Glutamatergic neuron (in vitro differentiated cells): ENCODE results near the gene FAM234B. TPM values are rescaled to one million over a fixed set of nuclear protein-coding genes. Genes with fewer than 3 reads are reported as not detected.

ENCODE experiments used
- DNase-seq: peaks from one replicate; pipeline ENCODE4 v3.0.0; 2022
- H3K27ac Mint-ChIP-seq: one replicate; pipeline ENCODE4 v1.8.0; 2020; ENCODE audit warnings: mild to moderate bottlenecking, mixed read lengths, inconsistent platforms; ENCODE audit not compliant: unreplicated experiment
- H3K27me3 Mint-ChIP-seq: one replicate; pipeline ENCODE4 v1.8.0; 2020; ENCODE audit warnings: mild to moderate bottlenecking, moderate library complexity, mixed read lengths, inconsistent platforms; ENCODE audit not compliant: unreplicated experiment
- H3K36me3 Mint-ChIP-seq: one replicate; pipeline ENCODE4 v1.8.0; 2020; ENCODE audit warnings: mild to moderate bottlenecking, mixed read lengths, inconsistent platforms; ENCODE audit not compliant: unreplicated experiment
- H3K4me1 Mint-ChIP-seq: one replicate; pipeline ENCODE4 v1.8.0; 2020; ENCODE audit warnings: mild to moderate bottlenecking, low read depth, mixed read lengths, inconsistent platforms; ENCODE audit not compliant: unreplicated experiment
- H3K4me3 Mint-ChIP-seq: one replicate; pipeline ENCODE4 v1.8.0; 2020; ENCODE audit warnings: mild to moderate bottlenecking, mixed read lengths, inconsistent platforms; ENCODE audit not compliant: unreplicated experiment
- H3K9me3 Mint-ChIP-seq: one replicate; pipeline ENCODE4 v1.8.0; 2020; ENCODE audit warnings: mild to moderate bottlenecking, moderate library complexity, mixed read lengths, inconsistent platforms; ENCODE audit not compliant: unreplicated experiment
- total RNA-seq: library from RNA; stranded (reverse); fragmentation: NEBNext Ultra II Directional; extraction: Animal tissue kit (Norgen Biotek cat#: 25700); gene quantifications from one replicate; pipeline ENCODE4 v1.2.1, GENCODE V29; 2021; ENCODE audit not compliant: unreplicated experiment
- TF ChIP-seq, protein P1 (sequence below): fragments of 200-600 bp; sonication (generic); IDR thresholded peaks from one replicate; pipeline ENCODE4 v1.5.0; 2021; ENCODE audit not compliant: partially characterized antibody, unreplicated experiment

Gene FAM234B
- total RNA-seq, 1 donor from 2014 or later, result 26.8 TPM

DNA sequence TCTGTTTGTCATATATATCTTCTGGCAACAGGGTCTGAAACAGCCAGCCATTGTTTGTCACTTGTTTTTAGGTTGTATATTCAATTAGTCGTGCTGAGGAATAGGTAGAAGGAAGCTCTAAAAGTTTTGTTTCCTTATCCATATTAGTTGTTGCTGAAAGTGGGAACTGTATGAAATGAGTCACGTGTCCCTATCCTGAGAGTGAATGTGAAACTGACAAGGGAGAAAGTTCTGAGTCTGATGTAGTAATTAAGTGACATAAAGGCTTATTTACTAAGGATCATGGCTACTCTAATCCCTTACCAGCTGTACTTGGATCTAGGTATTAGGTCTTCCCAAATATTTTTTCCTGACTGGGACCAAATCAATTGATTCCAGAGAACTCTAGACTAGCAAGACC is 16.4 kb downstream of the FAM234B start:
- no peak for DNase-seq
- Mint-ChIP-seq H3K9me3 (no peaks in the 10 kb centered on the region), H3K4me1 (peaks cover 17% of the 10 kb centered on the region), H3K27ac (no peak overlapping the region), H3K36me3 (no peaks in the 10 kb centered on the region), H3K4me3 (no peak overlapping the region), H3K27me3 (peaks cover 2% of the 10 kb centered on the region)
- TF ChIP-seq, protein P1, sequence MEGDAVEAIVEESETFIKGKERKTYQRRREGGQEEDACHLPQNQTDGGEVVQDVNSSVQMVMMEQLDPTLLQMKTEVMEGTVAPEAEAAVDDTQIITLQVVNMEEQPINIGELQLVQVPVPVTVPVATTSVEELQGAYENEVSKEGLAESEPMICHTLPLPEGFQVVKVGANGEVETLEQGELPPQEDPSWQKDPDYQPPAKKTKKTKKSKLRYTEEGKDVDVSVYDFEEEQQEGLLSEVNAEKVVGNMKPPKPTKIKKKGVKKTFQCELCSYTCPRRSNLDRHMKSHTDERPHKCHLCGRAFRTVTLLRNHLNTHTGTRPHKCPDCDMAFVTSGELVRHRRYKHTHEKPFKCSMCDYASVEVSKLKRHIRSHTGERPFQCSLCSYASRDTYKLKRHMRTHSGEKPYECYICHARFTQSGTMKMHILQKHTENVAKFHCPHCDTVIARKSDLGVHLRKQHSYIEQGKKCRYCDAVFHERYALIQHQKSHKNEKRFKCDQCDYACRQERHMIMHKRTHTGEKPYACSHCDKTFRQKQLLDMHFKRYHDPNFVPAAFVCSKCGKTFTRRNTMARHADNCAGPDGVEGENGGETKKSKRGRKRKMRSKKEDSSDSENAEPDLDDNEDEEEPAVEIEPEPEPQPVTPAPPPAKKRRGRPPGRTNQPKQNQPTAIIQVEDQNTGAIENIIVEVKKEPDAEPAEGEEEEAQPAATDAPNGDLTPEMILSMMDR, result no peak

- Mint-ChIP-seq H3K27me3 (peaks cover 2% of the 10 kb centered on the region), H3K36me3 (no peaks in the 10 kb centered on the region), H3K27ac (peak overlapping the region; percentile 7), H3K9me3 (no peaks in the 10 kb centered on the region), H3K4me3 (no peak overlapping the region), H3K4me1 (peaks cover 15% of the 10 kb centered on the region)
- TF ChIP-seq, protein P1, result no peak
- DNase-seq, result no peak
Observed at GRCh38 chr12:13061377-13061776, 17.2 kb downstream of the FAM234B start.

DNA sequence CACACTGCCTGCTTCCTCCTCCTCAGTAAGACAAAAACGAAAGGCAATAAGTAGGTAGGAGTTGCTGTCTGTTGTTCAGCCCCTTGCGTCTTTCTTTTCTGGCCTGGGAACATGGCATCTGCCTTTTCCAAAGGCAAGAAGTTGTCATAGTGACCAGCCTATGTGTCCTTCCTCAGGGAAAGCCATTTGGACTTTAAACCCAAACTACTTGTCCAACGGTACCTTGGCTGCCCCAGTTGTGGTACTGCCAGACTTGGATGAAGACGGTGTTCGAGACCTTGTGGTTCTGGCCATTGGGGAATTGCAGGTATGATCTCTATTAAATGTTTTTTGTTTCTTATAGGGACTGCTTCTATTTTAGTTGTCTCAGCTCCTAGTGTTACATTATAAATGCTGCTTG is 18.5 kb downstream of the FAM234B start:
- Mint-ChIP-seq H3K36me3 (no peaks in the 10 kb centered on the region), H3K27ac (no peak overlapping the region), H3K27me3 (peaks cover 2% of the 10 kb centered on the region), H3K4me1 (peaks cover 15% of the 10 kb centered on the region), H3K9me3 (no peaks in the 10 kb centered on the region), H3K4me3 (no peak overlapping the region)
- DNase-seq, result no peak
- TF ChIP-seq, protein P1, result no peak

GRCh38 chr12:13066014-13066413 is 21.8 kb downstream of the FAM234B start:
- TF ChIP-seq, protein P1, result no peak
- H3K27ac Mint-ChIP-seq, result no peak overlapping the region
- no peak for DNase-seq
- no peaks in the 10 kb centered on the region for H3K36me3 Mint-ChIP-seq
- H3K27me3 Mint-ChIP-seq, result no peaks in the 10 kb centered on the region
- no peaks in the 10 kb centered on the region for H3K9me3 Mint-ChIP-seq
- no peak overlapping the region for H3K4me3 Mint-ChIP-seq
- peaks cover 23% of the 10 kb centered on the region for H3K4me1 Mint-ChIP-seq

GRCh38 chr12:13066459-13066858 is 22.3 kb downstream of the FAM234B start:
- peaks cover 23% of the 10 kb centered on the region for H3K4me1 Mint-ChIP-seq
- no peak overlapping the region for H3K27ac Mint-ChIP-seq
- H3K4me3 Mint-ChIP-seq, result no peak overlapping the region
- TF ChIP-seq, protein P1, result no peak
- H3K9me3 Mint-ChIP-seq, result no peaks in the 10 kb centered on the region
- H3K36me3 Mint-ChIP-seq, result no peaks in the 10 kb centered on the region
- H3K27me3 Mint-ChIP-seq, result no peaks in the 10 kb centered on the region
- no peak for DNase-seq
